Embryonic facial prominence (tissue), 1 donor: ENCODE data around the gene MCF2L2.

Experiments used
- DNase-seq: peaks from one replicate; pipeline ENCODE4 v3.0.0-alpha.2; 2016; ENCODE audit errors: extremely low spot score

MCF2L2 gene

DNA sequence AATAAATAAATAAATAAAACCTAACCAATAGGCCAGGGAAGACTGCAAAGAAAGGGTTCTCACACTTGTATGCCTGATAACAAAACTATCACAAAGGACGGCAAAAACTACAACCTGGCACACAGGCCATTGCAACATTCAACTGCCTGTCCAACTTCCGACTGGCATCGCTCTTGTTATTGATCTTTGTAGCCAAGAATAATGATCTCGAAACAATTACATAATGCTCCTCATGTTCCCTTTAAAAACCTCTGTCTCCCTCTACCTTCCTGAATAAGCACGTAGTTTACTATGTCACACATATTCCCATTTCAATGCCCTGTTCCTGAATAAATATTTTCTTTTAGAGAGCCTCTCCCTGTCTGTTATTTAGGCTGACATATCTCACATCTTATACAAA, 101.1 kb downstream of the MCF2L2 start:
- DNase-seq = no peak

DNA sequence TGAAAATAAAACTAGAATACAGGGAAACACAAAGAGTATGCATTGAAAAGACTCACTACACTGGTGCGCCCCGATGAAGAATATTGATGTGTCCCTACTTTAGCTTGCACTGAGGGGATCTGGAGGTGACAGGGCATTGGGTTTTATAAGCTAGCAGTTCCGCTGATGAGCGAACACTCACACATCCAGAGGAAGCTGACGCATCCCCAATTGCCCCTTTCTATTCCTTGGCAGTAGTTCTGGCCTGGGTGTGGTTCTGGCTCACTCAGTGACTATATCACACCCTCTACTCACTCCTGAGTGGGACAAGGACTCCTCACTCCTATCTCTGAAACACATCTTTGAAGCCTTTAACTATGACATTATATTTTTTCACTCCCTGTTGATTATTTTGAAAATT, 104.3 kb downstream of the MCF2L2 start:
- no peak for DNase-seq

DNA sequence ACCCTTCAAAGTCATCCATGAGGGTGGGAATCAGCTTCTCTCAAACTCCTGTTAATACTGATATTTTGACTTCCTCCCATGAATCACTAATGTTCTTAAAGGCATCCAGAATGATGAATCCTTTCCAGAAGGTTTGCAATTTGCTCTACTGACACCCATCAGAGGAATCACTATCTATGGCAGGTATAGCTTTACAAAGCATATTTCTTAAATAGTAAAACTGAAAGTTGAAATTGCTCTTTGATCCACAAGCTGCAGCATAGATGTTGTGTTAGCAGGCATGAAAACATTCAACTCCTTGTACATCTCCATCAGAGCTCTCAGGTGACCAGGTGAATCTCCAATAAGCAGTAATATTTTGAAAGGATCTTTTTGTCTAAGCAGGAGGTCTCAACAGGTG, 109.0 kb downstream of the MCF2L2 start:
- DNase-seq = no peak

DNA sequence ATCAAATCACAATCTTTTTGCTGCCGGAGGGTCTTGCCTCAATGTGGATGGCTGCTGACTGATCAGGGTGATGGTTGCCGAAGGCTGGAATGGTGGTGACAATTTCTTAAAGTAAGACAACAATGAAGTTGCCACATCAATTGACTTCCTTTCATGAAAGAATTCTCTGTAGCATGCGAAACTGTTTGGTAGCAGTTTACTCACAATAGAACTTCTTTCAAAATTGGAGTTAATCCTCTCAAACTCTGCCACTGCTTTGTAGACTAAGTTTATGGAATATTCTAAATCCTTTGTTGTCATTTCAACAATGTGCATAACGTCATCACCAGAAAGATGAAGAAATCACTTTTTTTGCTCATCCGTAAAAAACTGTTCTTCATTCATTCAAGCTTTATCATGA, 109.5 kb downstream of the MCF2L2 start:
- DNase-seq = no peak

DNA sequence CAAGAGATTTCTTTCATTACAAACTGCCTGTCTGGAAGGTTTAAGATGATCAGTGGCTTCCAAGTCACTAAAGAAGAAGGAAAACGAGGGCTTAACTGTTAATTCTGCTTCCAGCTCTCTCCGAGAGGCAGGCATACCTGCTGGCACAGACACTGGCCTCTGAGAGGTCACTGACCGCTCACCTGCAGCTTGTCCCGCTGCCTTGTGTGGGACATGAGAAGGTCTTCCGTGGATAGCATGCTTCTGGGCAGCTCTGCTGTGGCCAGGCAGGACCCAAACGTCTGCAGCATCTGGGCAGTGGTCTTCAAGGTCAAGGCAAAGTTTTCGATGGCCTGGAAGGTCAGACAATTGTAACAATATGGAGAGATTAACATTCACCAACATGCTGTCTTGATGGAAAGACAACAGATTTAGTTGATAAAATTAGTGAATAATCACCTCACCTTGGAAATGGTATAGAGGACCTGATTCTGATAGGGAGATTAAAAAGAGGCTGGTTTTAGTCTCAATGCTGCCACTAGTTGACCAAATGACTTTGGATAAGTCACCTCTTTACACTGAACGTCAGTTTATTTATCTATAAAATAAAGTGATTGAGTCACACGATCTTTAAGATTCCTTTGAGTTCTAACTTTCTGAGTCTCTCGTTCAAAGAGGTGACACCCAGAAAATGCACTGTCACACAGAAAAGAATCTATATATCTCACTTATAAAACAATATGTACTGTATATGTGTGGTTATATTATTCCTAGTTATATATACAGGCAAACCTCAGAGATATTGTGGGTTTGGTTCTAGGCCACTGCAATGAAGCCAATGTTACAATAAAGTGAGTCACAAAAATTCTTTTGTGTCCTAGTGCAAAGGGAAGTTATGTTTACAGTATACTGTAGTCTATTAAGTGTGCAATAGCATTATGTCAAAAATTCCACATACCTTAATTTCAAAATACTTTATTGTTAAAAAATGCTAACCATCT, 110.2 kb downstream of the MCF2L2 start:
- no peak for DNase-seq

DNA sequence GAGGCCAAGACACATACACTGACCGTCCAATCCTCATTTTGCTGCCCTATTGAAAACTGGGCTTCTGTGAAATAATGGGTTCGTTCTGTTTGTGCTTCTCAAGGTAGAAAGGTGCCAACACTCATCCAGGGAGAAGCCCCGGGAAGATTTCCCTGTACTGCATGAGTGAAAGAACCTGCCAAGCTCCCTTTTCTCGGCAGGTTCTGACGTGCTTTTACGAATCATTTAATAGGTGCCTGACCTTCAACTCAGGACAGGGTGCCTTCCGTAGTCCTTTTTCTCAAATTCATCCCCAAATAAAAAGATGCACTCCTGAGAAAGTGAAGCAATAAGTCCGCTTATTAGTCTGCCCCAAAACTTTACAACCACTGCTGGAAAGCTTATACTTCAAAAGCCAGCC, 111.1 kb downstream of the MCF2L2 start:
- DNase-seq = no peak

DNA sequence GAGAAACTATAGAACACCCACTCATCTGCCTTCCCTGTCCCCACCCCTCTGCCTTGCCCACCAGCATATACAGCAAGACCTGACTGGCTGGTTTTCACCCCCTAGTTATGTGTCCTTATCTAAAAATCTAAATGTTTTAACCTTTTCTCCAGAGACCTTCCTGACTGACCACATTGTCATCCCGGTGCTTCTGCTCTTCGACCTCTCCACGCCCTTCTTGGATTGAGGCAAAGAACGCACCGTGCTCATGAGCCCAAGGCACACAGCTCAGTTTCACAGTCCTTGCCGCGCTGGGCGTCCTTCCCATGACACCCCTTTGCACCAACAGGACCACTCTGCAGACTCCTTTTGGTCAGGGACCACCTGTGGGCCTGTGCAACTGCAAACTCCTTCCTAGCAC, 112.7 kb downstream of the MCF2L2 start:
- no peak for DNase-seq

DNA sequence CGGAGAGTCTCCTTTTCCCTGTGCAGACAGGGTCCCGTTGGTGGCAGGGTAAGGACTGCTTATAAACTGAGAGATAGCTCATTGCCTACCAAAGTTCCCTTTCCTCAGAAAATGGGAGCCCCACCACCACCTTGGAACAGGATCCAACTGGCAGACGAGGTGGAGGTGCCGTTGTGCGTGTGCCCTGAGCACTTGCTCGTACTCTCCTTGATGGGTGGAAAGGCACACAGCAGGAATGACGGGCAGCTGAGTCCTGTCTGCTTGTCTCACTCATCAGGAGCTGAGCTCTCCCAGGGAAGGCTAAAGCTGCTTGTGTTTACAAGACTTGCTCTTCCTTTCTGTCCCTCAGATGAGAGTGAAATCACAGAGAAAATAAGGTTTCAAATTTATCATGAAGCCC, 114.7 kb downstream of the MCF2L2 start:
- DNase-seq = no peak

DNA sequence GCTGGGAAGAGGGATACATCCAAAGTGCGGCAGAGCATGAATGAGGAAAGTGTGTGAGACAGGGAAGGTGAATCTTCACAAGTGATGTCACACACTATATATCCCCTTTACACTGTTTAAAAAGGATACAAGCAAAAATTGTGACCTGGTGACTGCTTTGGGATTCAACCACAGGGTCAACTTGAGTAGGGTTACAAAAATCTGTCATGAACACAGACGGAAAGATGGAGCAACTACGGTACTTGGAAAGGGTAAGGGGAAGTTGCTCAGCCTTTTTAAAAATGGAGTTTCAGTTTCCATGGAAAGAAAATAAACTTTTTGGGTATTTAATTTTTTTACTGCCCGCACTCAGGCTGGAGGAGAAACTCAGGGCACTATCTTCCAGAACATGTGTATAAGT, 115.1 kb downstream of the MCF2L2 start:
- DNase-seq = no peak

DNA sequence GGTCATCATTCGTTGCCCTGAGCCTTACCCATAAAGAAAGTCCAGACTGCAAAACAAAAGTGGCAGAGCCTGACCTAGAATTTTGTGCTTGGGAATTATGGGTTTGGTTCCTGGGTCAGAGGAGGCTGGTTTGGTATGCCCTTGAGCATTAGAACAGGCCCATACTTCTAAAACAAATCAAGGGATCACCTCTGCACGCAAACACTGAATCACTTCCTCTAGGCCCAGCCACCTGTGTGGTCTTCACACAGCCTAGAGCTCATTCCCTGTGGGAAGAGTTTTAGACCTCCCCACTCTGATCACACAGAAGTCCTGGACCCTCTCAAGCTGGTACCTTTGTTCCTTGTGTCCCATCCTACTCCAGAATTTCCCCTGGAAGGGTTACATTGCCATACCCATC, 116.0 kb downstream of the MCF2L2 start:
- DNase-seq = no peak

DNA sequence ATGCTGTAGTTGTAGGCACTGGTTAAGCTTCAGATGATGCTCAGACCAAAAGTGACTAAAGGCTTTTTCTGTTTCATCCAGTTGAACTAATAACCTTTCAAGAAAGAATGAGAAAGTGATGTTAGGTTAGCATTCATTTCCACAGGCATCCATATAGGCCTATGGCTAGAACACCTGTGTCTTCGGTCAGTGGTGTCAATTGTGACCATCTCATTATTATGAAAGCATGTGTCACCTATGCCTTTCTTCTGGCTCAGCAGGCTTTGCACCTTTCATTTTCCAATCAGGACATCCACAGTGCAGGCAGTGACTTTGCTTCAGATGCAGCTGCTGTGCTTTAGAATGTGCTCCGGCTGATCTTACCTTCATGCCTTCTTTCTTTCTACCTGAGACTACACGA, 117.5 kb downstream of the MCF2L2 start:
- no peak for DNase-seq

DNA sequence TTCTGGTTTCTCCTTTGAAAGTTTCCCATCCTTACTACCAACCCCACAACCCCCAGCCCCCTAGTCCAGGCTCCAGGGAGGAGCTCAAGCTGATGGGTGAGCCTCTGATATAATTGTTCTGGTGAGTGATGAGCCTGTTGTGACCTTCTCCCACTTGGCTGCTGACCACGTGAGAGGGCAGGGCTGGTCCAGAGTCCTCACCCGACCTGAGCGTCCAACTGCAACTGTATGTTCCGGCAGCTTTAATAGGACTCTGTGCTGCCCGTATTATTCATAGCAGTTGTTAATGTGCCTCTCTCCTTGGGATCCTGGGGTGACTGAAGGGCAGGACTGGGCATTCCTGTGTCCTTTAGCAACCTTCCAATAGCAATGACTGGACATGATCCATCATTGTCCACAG, 119.1 kb downstream of the MCF2L2 start:
- no peak for DNase-seq

DNA sequence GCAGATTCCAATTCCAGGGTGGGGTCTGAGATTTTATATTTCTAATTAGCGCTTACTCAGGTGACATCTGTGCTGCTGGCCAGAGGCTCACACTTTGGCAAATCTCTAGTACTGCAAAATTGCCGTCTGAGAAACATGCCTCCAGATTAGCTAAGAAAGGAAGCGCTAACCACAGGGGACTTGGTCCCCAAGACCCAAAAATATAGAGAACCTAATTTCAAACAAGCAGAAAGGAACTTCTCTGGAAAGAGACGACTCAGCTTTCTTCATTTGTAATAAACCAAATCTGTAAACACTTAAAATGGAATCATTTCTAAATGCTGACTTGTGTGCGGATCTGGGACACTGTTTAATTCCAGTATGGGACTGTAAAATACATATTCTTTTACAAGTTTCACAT, 119.7 kb downstream of the MCF2L2 start:
- DNase-seq = no peak

DNA sequence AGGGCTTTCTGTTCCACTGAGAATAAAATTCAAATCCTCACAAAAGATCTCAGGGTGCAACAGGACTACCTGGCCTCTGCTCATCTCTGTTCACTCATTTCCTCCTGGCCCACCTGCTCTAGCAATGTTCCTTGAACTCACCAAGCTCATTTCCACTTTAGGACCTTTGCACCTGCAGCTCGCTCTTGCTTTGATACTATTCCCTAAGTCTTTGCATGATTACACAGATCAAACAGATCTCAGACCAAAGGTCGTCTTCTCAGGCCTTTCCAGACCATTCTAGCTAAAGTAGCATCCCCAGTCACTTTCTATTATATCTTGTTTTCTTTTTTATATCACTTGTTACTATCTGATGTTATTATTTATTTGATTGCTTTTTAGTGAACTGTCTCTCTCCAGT, 120.7 kb downstream of the MCF2L2 start:
- DNase-seq = no peak

DNA sequence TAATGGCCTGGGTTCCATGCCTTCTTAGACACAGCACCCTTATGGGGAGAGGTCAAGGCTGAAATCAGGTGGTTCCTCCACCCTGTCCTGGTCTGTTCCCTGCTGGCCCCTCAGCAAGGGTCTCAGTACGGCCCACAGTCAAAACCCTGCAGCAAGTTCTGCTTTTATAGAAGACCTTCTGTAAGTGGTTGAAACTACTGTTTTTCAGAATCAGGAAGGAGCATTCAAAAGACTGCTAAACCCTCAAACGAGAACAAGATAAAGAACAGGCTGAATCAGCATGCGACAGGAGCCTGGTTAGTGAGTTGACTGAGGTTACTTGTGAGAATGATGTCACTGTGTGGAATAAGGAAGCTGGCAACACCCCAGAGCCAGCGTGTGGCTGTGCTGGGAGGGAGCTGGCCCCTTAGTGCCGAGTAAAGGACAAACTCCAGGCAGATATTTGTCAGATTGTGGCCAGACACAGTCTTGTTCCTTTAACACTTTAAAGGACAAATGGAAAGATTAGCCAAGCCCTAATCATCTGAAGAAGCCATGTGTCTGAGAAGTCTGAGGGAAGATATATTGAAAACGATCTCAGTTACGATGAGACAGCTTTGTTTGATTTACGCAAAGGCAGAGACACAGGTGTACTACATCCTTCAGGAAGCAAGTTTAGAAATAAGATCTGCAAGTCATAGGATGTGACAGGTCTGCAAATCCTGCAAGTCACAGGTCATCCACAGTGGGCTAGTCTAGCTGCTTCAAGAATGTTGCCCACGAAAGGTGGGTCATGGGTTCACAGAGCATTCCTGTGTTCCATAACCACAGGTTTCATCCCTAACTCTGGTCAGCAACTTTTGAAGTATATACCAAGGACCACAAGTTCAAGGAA, 121.4 kb downstream of the MCF2L2 start:
- no peak for DNase-seq

DNA sequence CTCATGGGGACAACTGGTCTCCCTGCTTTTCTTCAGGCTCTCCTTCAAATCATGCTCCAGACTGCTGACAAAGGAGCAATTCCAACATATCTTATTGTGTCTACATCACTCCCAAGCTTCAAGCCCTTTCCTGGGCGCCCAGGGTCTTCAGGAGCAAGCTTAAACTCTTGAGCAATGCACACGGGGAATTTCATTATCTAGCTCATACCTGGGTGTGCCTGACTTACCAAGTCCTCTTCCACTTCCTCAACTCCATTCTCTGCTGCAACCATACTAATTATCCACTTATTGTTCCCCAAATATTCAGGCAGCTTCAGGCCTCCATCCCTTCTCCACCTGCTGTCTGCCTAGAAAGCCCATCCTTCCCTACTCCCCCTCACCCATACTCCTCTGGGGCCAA, 124.7 kb downstream of the MCF2L2 start:
- DNase-seq = no peak

DNA sequence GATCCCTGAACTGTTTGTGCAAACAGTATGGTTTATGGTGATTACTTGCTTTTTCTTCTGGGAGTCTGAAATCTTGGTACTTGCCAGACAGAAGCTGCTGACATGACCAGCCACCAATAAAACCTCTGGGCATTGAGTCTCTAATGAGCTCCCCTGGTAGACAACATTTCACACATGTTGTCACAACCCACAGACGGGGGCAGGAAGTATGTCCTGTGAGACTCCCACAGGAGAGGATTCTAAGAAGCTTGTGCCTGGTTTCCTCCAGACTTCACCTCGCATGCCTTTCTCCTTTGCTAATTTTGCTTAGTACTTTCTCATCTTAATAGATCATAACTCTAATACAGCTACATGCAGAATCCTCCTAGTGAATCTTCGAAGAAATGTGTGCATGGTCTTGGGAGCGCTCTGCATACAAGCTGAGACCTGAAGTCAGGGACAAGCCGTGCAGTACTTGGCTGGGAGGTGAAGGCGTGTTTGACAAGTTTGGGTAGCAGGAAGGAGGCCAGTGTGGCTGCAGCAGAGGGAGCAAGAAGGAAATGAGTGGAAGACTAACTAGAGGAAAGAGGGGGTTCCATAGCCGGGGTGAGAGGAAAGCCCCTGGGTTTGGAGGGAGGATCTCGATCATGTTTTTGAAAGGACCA, 126.4 kb downstream of the MCF2L2 start:
- no peak for DNase-seq

DNA sequence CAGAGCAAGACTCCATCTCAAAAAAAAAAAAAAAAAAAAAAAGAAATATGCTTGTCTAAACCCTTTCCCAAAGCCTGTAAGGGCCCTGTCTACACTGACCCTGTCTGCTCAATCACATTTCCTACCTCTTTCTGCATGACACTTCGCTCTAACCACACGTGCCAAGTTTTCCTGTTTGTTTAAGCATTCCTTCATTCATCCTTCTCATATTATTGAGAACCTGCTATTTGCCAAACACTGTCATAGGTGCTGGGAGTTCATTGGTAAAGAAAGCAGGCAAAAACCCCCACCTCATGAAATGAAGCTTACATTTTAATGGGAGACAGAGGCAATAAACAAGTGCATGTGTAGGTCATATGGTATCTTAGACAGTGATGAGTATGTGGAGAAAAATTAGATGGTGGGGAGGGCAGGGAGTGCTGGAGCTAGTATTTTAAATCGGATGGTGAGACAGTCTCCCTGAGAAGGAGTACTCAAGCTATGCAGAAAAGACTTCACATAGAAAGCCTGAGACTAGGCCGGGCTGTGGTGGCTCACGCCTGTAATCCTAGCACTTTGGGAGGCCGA, 127.3 kb downstream of the MCF2L2 start:
- no peak for DNase-seq

DNA sequence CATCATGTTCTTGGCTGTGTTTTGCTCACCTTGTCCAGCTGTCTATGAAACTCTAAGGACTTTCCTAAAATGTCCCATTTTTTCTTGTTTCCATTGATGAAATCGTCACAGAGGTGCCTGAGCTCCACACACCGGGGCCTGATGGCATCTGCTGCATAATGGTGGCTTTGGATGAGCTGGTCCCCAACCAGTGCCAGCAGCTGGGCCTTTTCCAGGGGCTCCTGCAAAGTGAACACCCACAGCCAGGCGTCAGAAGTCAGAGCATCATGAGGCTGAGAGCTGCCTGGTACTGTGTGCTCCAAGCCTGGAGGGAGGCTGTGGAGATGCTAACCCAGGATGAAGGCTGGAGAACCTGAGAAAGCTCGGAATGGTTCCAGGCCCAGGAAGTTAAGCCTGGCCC, 128.4 kb downstream of the MCF2L2 start:
- no peak for DNase-seq

DNA sequence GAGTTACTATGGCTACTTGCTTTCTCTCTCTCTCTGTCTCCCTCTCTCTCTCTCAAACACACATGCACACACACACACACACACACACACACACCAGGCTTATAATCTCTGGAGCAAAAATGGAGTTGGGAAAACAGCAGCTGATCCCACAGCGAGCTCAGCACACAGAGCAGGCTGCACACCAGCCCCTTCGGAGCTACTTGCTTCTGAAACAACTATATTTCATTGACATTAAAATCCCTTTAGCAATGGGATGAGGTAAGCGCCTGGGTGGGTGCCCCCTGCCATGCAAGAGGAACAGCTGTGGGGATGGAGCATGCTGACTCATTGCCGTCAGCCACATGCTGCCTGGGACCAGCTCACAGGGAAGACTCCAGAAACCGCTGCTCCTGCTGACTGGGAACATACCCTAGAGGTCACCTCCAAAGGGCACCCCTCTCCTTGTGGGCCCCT, 129.7 kb downstream of the MCF2L2 start:
- DNase-seq = no peak

DNA sequence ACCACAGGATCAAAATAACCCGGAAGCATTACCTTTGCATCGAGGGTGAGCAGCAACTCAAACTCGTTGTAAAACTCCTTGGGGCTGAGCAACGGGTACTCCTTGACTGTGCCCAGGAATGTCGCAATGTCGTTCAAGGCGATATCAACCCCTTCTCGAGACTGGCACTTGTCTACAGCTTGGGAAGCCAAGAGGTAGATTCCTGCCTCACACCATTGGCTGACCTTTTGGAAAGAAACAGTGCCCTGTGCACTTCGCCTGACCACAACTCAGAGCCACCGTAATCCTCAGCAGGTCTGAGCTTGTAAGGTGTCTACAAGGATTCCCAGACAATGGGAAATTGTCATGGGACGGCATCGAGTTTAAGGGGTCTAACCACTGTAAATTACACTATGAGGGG, 131.5 kb downstream of the MCF2L2 start:
- DNase-seq = no peak

DNA sequence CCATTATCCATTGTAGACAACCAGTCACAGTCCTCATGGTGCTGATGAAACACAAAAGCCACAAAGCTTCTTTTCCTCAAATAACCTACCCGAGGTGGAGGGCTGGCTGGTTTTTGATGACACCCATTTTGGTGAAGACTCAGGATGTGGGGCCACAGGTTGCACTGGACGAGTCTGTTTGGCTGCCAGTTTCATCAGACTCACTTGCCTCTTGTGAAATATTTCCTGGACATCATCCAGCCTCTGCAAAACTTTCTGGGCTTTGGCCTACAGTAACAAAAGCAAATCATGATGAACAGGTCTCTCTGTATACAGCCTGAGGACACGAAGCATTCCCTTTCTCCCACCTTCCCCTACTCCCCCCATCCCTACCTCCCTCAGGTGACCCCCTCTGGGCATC, 133.2 kb downstream of the MCF2L2 start:
- no peak for DNase-seq
